ENCODE results near the gene PRRT2.

DNA sequence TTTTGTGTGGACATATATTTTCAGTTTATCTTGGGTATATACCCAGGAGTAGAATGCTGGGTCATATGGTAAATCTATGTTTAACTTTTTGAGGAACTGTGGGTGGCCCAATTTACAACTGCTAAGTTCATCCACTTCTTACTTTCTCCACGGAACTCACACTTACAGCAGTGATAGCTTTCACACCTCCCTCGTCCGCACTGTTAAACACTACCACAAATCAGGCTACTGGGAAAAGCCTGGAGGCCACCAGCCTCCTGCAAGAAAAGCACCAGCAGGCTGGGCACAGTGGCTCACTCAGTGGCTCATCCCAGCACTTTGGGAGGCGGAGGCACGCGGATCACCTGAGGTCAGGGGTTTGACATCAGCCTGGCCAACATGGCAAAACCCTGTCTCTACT is 48.7 kb upstream of the PRRT2 start:
- TF ChIP-seq, protein P1, sequence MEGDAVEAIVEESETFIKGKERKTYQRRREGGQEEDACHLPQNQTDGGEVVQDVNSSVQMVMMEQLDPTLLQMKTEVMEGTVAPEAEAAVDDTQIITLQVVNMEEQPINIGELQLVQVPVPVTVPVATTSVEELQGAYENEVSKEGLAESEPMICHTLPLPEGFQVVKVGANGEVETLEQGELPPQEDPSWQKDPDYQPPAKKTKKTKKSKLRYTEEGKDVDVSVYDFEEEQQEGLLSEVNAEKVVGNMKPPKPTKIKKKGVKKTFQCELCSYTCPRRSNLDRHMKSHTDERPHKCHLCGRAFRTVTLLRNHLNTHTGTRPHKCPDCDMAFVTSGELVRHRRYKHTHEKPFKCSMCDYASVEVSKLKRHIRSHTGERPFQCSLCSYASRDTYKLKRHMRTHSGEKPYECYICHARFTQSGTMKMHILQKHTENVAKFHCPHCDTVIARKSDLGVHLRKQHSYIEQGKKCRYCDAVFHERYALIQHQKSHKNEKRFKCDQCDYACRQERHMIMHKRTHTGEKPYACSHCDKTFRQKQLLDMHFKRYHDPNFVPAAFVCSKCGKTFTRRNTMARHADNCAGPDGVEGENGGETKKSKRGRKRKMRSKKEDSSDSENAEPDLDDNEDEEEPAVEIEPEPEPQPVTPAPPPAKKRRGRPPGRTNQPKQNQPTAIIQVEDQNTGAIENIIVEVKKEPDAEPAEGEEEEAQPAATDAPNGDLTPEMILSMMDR (conservative IDR thresholded peaks at IDR 0.05; ENCODE audit: low read length) = no peak
- no peak for TF ChIP-seq EZH2phosphoT487 (IDR thresholded peaks at IDR 0.05; ENCODE audit: borderline replicate concordance)
